GM23338 (cell line): ENCODE results near the gene NTMT2. TPM values are rescaled to one million over a fixed set of nuclear protein-coding genes. Genes with fewer than 3 reads are reported as not detected.

Experiments used
- ATAC-seq: fragments of 200-7000 bp; cut with Tn5 transposase; 3 replicates; pipeline ENCODE4 v1.9.1; 2020
- DNase-seq: peaks from one replicate; pipeline ENCODE4 v3.0.0-alpha.2; 2015; ENCODE audit warnings: low spot score
- H2AFZ ChIP-seq: fragments of 200-600 bp; sonication (generic); 2 replicates; pipeline ENCODE4 v1.8.0; 2016; ENCODE audit warnings: antibody characterized with exemption, mild to moderate bottlenecking, moderate library complexity
- H3F3A ChIP-seq: fragments of 200-600 bp; sonication (generic); replicated peaks from 2 replicates; pipeline ENCODE4 v1.8.0; 2017; ENCODE audit warnings: antibody characterized with exemption, mixed run types, low read depth
- H3K27ac ChIP-seq: fragments of 200-600 bp; sonication (generic); 2 replicates; pipeline ENCODE4 v1.6.1; 2016; ENCODE audit warnings: low read depth
- H3K27me3 ChIP-seq: fragments of 200-600 bp; sonication (generic); 2 replicates; pipeline ENCODE4 v1.8.0; 2016; ENCODE audit warnings: mild to moderate bottlenecking, mixed run types, moderate library complexity; ENCODE audit not compliant: insufficient read depth
- H3K36me3 ChIP-seq: fragments of 200-600 bp; sonication (generic); 2 replicates; pipeline ENCODE4 v1.8.0; 2016; ENCODE audit warnings: mild to moderate bottlenecking; ENCODE audit not compliant: insufficient read depth
- H3K4me1 ChIP-seq: fragments of 200-600 bp; sonication (generic); 2 replicates; pipeline ENCODE4 v1.8.0; 2016; ENCODE audit warnings: mild to moderate bottlenecking, moderate library complexity; ENCODE audit not compliant: insufficient read depth
- H3K4me2 ChIP-seq: fragments of 200-600 bp; sonication (generic); 2 replicates; pipeline ENCODE4 v1.7.1; 2017; ENCODE audit warnings: mixed run types
- H3K4me3 ChIP-seq: fragments of 200-600 bp; sonication (generic); 2 replicates; pipeline ENCODE4 v1.6.1; 2016; ENCODE audit warnings: mixed run types
- H3K79me2 ChIP-seq: fragments of 200-600 bp; sonication (generic); replicated peaks from 2 replicates; pipeline ENCODE4 v1.8.0; 2017; ENCODE audit warnings: mild to moderate bottlenecking; ENCODE audit not compliant: insufficient read depth
- H3K9me2 ChIP-seq: fragments of 200-600 bp; sonication (generic); 2 replicates; pipeline ENCODE4 v1.8.0; 2017; ENCODE audit not compliant: insufficient read depth
- H4K20me1 ChIP-seq: fragments of 200-600 bp; sonication (generic); replicated peaks from 2 replicates; pipeline ENCODE4 v1.8.0; 2017; ENCODE audit warnings: mild to moderate bottlenecking; ENCODE audit not compliant: insufficient read depth
- H3K27ac Mint-ChIP-seq: 2 replicates; pipeline ENCODE4 v1.8.0; 2020; ENCODE audit warnings: inconsistent platforms, mild to moderate bottlenecking, moderate library complexity, mixed read lengths
- H3K27me3 Mint-ChIP-seq: 3 replicates; pipeline ENCODE4 v1.8.0; 2022; ENCODE audit warnings: low read depth, mild to moderate bottlenecking, moderate library complexity, mixed read lengths, inconsistent platforms; ENCODE audit not compliant: insufficient read depth, poor library complexity
- H3K36me3 Mint-ChIP-seq: 3 replicates; pipeline ENCODE4 v1.8.0; 2021; ENCODE audit warnings: low read depth, mild to moderate bottlenecking, inconsistent platforms, moderate library complexity, mixed read lengths
- H3K4me1 Mint-ChIP-seq: 3 replicates; pipeline ENCODE4 v1.8.0; 2020; ENCODE audit warnings: mild to moderate bottlenecking, inconsistent platforms, mixed read lengths
- H3K4me3 Mint-ChIP-seq: 3 replicates; pipeline ENCODE4 v1.8.0; 2021; ENCODE audit warnings: moderate library complexity, mild to moderate bottlenecking, inconsistent platforms, mixed read lengths
- H3K9me3 Mint-ChIP-seq: 3 replicates; pipeline ENCODE4 v1.8.0; 2020; ENCODE audit warnings: moderate library complexity, mild to moderate bottlenecking, inconsistent platforms, mixed read lengths
- CREB1 ChIP-seq: fragments of 250-450 bp; sonication (Bioruptor Pico); IDR thresholded peaks from 2 replicates; pipeline ENCODE4 v1.5.0; 2020; ENCODE audit warnings: low read depth, mild to moderate bottlenecking, moderate library complexity
- CTCF ChIP-seq, 2 experiments: fragments of 200-600 bp in 1 of 2; sonication (generic) in 1 of 2; conservative IDR thresholded peaks; 2 replicates each; pipeline versions ENCODE4 v1.5.1 to v1.6.1; 2016 to 2017; ENCODE audit warnings: antibody characterized with exemption in 2 of 2, low read depth in 2 of 2, mild to moderate bottlenecking in 2 of 2, moderate library complexity in 1 of 2
- ETS1 ChIP-seq: IDR thresholded peaks from 2 replicates; pipeline ENCODE4 v1.6.1; 2016; ENCODE audit warnings: antibody characterized with exemption
- EZH2phosphoT487 ChIP-seq: fragments of 200-600 bp; sonication (generic); IDR thresholded peaks from one replicate; pipeline ENCODE4 v1.8.1; 2018; ENCODE audit warnings: antibody characterized with exemption; ENCODE audit not compliant: unreplicated experiment
- NANOG ChIP-seq: IDR thresholded peaks from 2 replicates; pipeline ENCODE4 v1.6.1; 2016; ENCODE audit warnings: antibody characterized with exemption, borderline replicate concordance
- POLR2AphosphoS5 ChIP-seq: IDR thresholded peaks from 2 replicates; pipeline ENCODE4 v1.6.1; 2016; ENCODE audit warnings: antibody characterized with exemption, low read depth
- STAT1 ChIP-seq: IDR thresholded peaks from one replicate; pipeline ENCODE4 v1.6.1; 2016; ENCODE audit warnings: antibody characterized with exemption; ENCODE audit not compliant: unreplicated experiment
- ZNF462 ChIP-seq: fragments of 250-450 bp; sonication (Bioruptor Pico); IDR thresholded peaks from 2 replicates; pipeline ENCODE4 v1.5.0; 2020; ENCODE audit warnings: mild to moderate bottlenecking, moderate library complexity
- polyA plus RNA-seq: library from polyadenylated mRNA; unstranded; fragments of >200 nt; fragmentation: Nextera tagmentation; extraction: Ambion mirVana; gene quantifications from 2 replicates; pipeline ENCODE4 v1.2.1, GENCODE V29; 2016
- total RNA-seq: library from RNA; depleted of rRNA; stranded (reverse); fragments of >200 nt; shearing (Covaris generic); gene quantifications from 2 replicates; pipeline ENCODE4 v1.2.3, GENCODE V29; 2014

NTMT2 gene
- total and polyA plus RNA-seq, 2 experiments from 2014 or later, result 0.48 TPM; not detected in 1

GRCh38 chr1:170155055-170155454 is 9.3 kb downstream of the NTMT2 start:
- Histone ChIP-seq H3K4me3 (no peak overlapping the region), H3K9me2 (0 out of 2 replicates have a peak, but pooled peaks cover 5% of the 10 kb centered on the region), H3F3A (no peaks in the 10 kb centered on the region), H3K4me1 (no peaks in the 10 kb centered on the region), H3K27me3 (no peaks in the 10 kb centered on the region), H4K20me1 (0 out of 2 replicates have a peak, but pooled peaks cover 5% of the 10 kb centered on the region), H3K27ac (no peak overlapping the region), H3K4me2 (no peak overlapping the region), H2AFZ (no peak overlapping the region), H3K36me3 (no peaks in the 10 kb centered on the region; the same call in 1 of the 2 replicates), H3K79me2 (no peaks in the 10 kb centered on the region)
- DNase-seq, result no peak
- no peak for TF ChIP-seq EZH2phosphoT487
- TF ChIP-seq ETS1, result no peak
- TF ChIP-seq CREB1, result no peak
- H3K9me3 Mint-ChIP-seq, result peaks cover 11% of the 10 kb centered on the region
- no peaks in the 10 kb centered on the region for H3K27me3 Mint-ChIP-seq
- H3K4me1 Mint-ChIP-seq, result peaks cover 3% of the 10 kb centered on the region; the same call in 1 of the 3 replicates
- no peak overlapping the region for H3K4me3 Mint-ChIP-seq
- no peak overlapping the region for H3K27ac Mint-ChIP-seq
- ATAC-seq, result no peak
- H3K36me3 Mint-ChIP-seq, result peaks cover 10% of the 10 kb centered on the region

GRCh38 chr1:170156594-170156993 is 10.8 kb downstream of the NTMT2 start:
- Mint-ChIP-seq H3K4me3 (no peak overlapping the region), H3K9me3 (peaks cover 11% of the 10 kb centered on the region), H3K27me3 (no peaks in the 10 kb centered on the region), H3K36me3 (peaks cover 10% of the 10 kb centered on the region), H3K27ac (no peak overlapping the region), H3K4me1 (peaks cover 3% of the 10 kb centered on the region; the same call in 1 of the 3 replicates)
- Histone ChIP-seq H2AFZ (no peak overlapping the region), H3K9me2 (0 out of 2 replicates have a peak, but pooled peaks cover 5% of the 10 kb centered on the region), H3K79me2 (no peaks in the 10 kb centered on the region), H3K27me3 (no peaks in the 10 kb centered on the region), H3K4me3 (no peak overlapping the region), H3K36me3 (no peaks in the 10 kb centered on the region; the same call in 1 of the 2 replicates), H4K20me1 (no peaks in the 10 kb centered on the region), H3K4me1 (no peaks in the 10 kb centered on the region), H3K27ac (no peak overlapping the region), H3F3A (no peaks in the 10 kb centered on the region), H3K4me2 (no peak overlapping the region)
- DNase-seq, result no peak
- TF ChIP-seq ZNF462, result no peak
- TF ChIP-seq NANOG, result no peak
- no peak for TF ChIP-seq ETS1
- TF ChIP-seq POLR2AphosphoS5, result no peak
- no peak for TF ChIP-seq EZH2phosphoT487
- no peak for TF ChIP-seq STAT1
- TF ChIP-seq CREB1, result no peak
- no peak for TF ChIP-seq CTCF (conservative IDR thresholded peaks at IDR 0.05; ENCODE audit: low read depth in 2 of 2)
- no peak for ATAC-seq
